ENCODE results near the gene ZEB2. TPM values are rescaled to one million over a fixed set of nuclear protein-coding genes. Genes with fewer than 3 reads are reported as not detected.

The ZEB2 gene
- total RNA-seq, 1 donor from 2014 or later: 23.8 TPM

GRCh38 chr2:144357623-144358373 lies 162.1 kb downstream of the ZEB2 start:
- DNase-seq (ENCODE audit: low read depth): peak; percentile 99

GRCh38 chr2:144356402-144356801 lies 163.5 kb downstream of the ZEB2 start:
- peak; percentile 33 for DNase-seq (ENCODE audit: low read depth)

- peak; percentile 25 for DNase-seq (ENCODE audit: low read depth)
Measured at GRCh38 chr2:144354953-144355352, 165.0 kb downstream of the ZEB2 start.

- DNase-seq (ENCODE audit: low read depth): no peak
Measured at GRCh38 chr2:144351687-144352086, 168.2 kb downstream of the ZEB2 start.

- peak; percentile 90 for DNase-seq (ENCODE audit: low read depth)
Measured at GRCh38 chr2:144350151-144350802, 169.6 kb downstream of the ZEB2 start.

GRCh38 chr2:144349674-144350073 lies 170.2 kb downstream of the ZEB2 start:
- DNase-seq (ENCODE audit: low read depth): peak; percentile 72

GRCh38 chr2:144348846-144349245 lies 171.1 kb downstream of the ZEB2 start:
- peak; percentile 18 for DNase-seq (ENCODE audit: low read depth)

- no peak for DNase-seq (ENCODE audit: low read depth)
Measured at GRCh38 chr2:144346229-144346628, 173.7 kb downstream of the ZEB2 start.

GRCh38 chr2:144343145-144343544 lies 176.8 kb downstream of the ZEB2 start:
- DNase-seq (ENCODE audit: low read depth): no peak

GRCh38 chr2:144341538-144341937 lies 178.4 kb downstream of the ZEB2 start:
- DNase-seq (ENCODE audit: low read depth): no peak

- no peak for DNase-seq (ENCODE audit: low read depth)
Measured at GRCh38 chr2:144339048-144339447, 180.9 kb downstream of the ZEB2 start.

- peak; percentile 92 for DNase-seq (ENCODE audit: low read depth)
Measured at GRCh38 chr2:144334551-144334950, 185.4 kb downstream of the ZEB2 start.

All from renal cortical epithelial cell (primary cell).